Measurements from ENCODE around the gene TBC1D14. TPM values are rescaled to one million over a fixed set of nuclear protein-coding genes. Genes with fewer than 3 reads are reported as not detected.

TBC1D14 gene
- total RNA-seq, 1 experiment from 2014 or later: 54.0 TPM

DNA sequence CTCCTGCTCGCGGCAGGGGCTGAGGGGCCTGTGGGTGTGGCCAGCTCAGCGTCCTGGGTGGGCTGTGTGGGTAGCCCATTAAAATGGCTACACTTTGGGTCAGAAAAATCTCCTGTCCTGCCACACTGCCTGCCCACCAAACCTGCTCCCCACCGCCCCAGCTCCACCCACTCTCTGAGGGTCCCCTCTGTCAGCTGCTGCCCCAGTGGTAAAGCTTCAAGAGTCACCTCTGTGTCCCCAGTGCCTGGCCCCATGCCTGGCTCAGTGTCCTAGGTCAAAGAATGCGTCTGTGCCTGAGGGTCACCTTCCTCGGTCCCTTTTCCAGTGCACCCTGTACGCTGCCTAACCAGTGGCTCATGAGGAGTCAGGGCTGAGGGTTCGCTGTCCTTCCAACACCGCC, 108.7 kb downstream of the TBC1D14 start:
- Mint-ChIP-seq H3K4me3 (ENCODE audit: unreplicated experiment) (no peak overlapping the region), H3K27ac (ENCODE audit: unreplicated experiment) (no peak overlapping the region), H3K9me3 (ENCODE audit: unreplicated experiment) (no peaks in the 10 kb centered on the region), H3K4me1 (ENCODE audit: low read depth, unreplicated experiment) (peaks cover 30% of the 10 kb centered on the region), H3K27me3 (ENCODE audit: insufficient read depth, unreplicated experiment) (no peaks in the 10 kb centered on the region), H3K36me3 (ENCODE audit: insufficient read depth, unreplicated experiment) (peaks cover 84% of the 10 kb centered on the region)
- H3K4me1 ChIP-seq: peaks cover 23% of the 10 kb centered on the region
- peaks cover 2% of the 10 kb centered on the region; the same call in 1 of the 2 replicates for H3K36me3 ChIP-seq (ENCODE audit: control insufficient read depth, insufficient read depth, low read length)
- no peaks in the 10 kb centered on the region for H3K9me3 ChIP-seq
- BruUV-seq (replicated peaks): no TSS peak
- intact Hi-C loops (cut with micrococcal nuclease; ENCODE audit: unreplicated experiment): no loop called here
- DNase-seq: no peak
- H3K4me3 ChIP-seq (ENCODE audit: low read depth, low read length): no peak overlapping the region
- TF ChIP-seq, protein P1, sequence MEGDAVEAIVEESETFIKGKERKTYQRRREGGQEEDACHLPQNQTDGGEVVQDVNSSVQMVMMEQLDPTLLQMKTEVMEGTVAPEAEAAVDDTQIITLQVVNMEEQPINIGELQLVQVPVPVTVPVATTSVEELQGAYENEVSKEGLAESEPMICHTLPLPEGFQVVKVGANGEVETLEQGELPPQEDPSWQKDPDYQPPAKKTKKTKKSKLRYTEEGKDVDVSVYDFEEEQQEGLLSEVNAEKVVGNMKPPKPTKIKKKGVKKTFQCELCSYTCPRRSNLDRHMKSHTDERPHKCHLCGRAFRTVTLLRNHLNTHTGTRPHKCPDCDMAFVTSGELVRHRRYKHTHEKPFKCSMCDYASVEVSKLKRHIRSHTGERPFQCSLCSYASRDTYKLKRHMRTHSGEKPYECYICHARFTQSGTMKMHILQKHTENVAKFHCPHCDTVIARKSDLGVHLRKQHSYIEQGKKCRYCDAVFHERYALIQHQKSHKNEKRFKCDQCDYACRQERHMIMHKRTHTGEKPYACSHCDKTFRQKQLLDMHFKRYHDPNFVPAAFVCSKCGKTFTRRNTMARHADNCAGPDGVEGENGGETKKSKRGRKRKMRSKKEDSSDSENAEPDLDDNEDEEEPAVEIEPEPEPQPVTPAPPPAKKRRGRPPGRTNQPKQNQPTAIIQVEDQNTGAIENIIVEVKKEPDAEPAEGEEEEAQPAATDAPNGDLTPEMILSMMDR (IDR thresholded peaks at IDR 0.05; ENCODE audit: insufficient read depth in 1 of 2, low read depth in 1 of 2, low read length in 1 of 2, severe bottlenecking in 1 of 2, unreplicated experiment in 1 of 2): no peak
- no peaks in the 10 kb centered on the region for H3K27me3 ChIP-seq (replicated peaks; ENCODE audit: control insufficient read depth, insufficient read depth, low read length)
- CTCF ChIA-PET: interaction anchor here (0.7 kb wide), 1 partner anchor 11 kb away, joined by 3 read pairs; no protein-coding TSS in a partner anchor
- POLR2A ChIA-PET: interaction anchor here (0.5 kb wide), 1 partner anchor 247 kb away, joined by 3 read pairs; no protein-coding TSS in a partner anchor

- intact Hi-C loops (cut with micrococcal nuclease; ENCODE audit: unreplicated experiment): no loop called here
Measured at GRCh38 chr4:7019367-7019766, 109.7 kb downstream of the TBC1D14 start.

DNA sequence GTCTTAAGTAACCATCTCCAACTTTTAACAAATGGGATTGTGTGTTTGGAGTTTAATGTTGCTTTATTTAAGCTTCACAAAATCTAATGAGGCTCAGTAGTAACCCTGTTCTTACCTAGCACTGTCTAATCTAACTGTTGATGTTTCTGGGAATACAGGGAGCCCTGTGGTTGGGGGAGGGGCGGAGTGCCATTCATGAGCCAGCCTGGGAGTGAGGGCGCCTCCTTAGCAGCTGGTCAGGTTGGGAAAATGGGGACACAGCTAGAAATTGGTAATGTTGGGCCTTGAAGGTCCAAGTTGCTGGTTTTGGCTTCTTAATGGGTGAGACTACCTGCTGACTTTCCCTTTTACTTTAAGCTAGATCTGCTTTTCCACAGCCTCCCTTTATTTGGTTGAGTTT, 110.7 kb downstream of the TBC1D14 start:
- no peak for DNase-seq
- POLR2A ChIA-PET: no interaction called here
- Histone ChIP-seq H3K4me3 (ENCODE audit: low read depth, low read length) (no peak overlapping the region), H3K4me1 (peaks cover 23% of the 10 kb centered on the region), H3K9me3 (no peaks in the 10 kb centered on the region), H3K27me3 (replicated peaks; ENCODE audit: control insufficient read depth, insufficient read depth, low read length) (no peaks in the 10 kb centered on the region), H3K36me3 (ENCODE audit: control insufficient read depth, insufficient read depth, low read length) (peaks cover 2% of the 10 kb centered on the region; the same call in 1 of the 2 replicates)
- Mint-ChIP-seq H3K36me3 (ENCODE audit: insufficient read depth, unreplicated experiment) (peaks cover 82% of the 10 kb centered on the region), H3K27me3 (ENCODE audit: insufficient read depth, unreplicated experiment) (no peaks in the 10 kb centered on the region), H3K4me3 (ENCODE audit: unreplicated experiment) (no peak overlapping the region), H3K4me1 (ENCODE audit: low read depth, unreplicated experiment) (peaks cover 22% of the 10 kb centered on the region), H3K9me3 (ENCODE audit: unreplicated experiment) (no peaks in the 10 kb centered on the region), H3K27ac (ENCODE audit: unreplicated experiment) (peak overlapping the region; percentile 77)
- intact Hi-C loops (cut with micrococcal nuclease; ENCODE audit: unreplicated experiment): no loop called here
- CTCF ChIA-PET: no interaction called here
- TF ChIP-seq, protein P1 (IDR thresholded peaks at IDR 0.05; ENCODE audit: insufficient read depth in 1 of 2, low read depth in 1 of 2, low read length in 1 of 2, severe bottlenecking in 1 of 2, unreplicated experiment in 1 of 2): no peak
- no TSS peak for BruUV-seq (replicated peaks)

More at GRCh38 chr4:7019367-7019766, 109.7 kb downstream of the TBC1D14 start:
- no peaks in the 10 kb centered on the region for H3K27me3 Mint-ChIP-seq (ENCODE audit: insufficient read depth, unreplicated experiment)
- TF ChIP-seq, protein P1 (IDR thresholded peaks at IDR 0.05; ENCODE audit: insufficient read depth in 1 of 2, low read depth in 1 of 2, low read length in 1 of 2, severe bottlenecking in 1 of 2, unreplicated experiment in 1 of 2): no peak
- no peaks in the 10 kb centered on the region for H3K9me3 Mint-ChIP-seq (ENCODE audit: unreplicated experiment)
- H3K36me3 Mint-ChIP-seq (ENCODE audit: insufficient read depth, unreplicated experiment): peaks cover 82% of the 10 kb centered on the region
- peaks cover 30% of the 10 kb centered on the region for H3K4me1 Mint-ChIP-seq (ENCODE audit: low read depth, unreplicated experiment)
- ChIA-PET POLR2A (no interaction called here), CTCF (no interaction called here)
- H3K4me3 ChIP-seq (ENCODE audit: low read depth, low read length): no peak overlapping the region
- H3K36me3 ChIP-seq (ENCODE audit: control insufficient read depth, insufficient read depth, low read length): peaks cover 2% of the 10 kb centered on the region
- H3K9me3 ChIP-seq: no peaks in the 10 kb centered on the region
- no peaks in the 10 kb centered on the region for H3K27me3 ChIP-seq (replicated peaks; ENCODE audit: control insufficient read depth, insufficient read depth, low read length)
- BruUV-seq (replicated peaks): no TSS peak
- DNase-seq: no peak
- no peak overlapping the region for H3K4me3 Mint-ChIP-seq (ENCODE audit: unreplicated experiment)
- H3K27ac Mint-ChIP-seq (ENCODE audit: unreplicated experiment): no peak overlapping the region
- H3K4me1 ChIP-seq: peaks cover 23% of the 10 kb centered on the region
